Measurements from ENCODE around the gene PCDH8. TPM values are rescaled to one million over a fixed set of nuclear protein-coding genes. Genes with fewer than 3 reads are reported as not detected.

PCDH8 gene
- total and polyA plus RNA-seq, 10 of the 15 experiments (the other 5 are each of a cell fraction or from before 2014, with no cell fraction given) = 0.03 to 0.86 (median 0.45) TPM; not detected in 1

DNA sequence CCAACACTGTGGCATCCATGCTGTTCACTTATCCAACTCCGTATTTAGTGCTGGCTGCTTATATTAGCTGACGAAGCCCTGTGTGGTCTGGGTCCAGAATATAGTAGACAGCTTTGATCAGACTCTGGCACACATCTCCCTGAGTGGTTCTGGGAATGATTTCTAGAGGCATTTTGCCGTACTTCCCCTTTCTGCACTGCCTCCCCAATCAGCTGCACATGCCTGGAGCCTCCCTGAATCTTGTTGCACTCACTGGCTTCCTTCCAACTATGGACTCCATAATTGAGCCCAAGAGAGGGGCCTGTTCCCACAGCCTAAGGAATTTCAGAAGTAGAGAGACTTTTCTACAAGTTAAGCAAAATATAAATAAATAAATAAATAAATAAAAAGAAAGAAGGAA is 30.4 kb upstream of the PCDH8 start:
- H3K27ac ChIP-seq (ENCODE audit: control insufficient read depth, insufficient read depth) = no peak overlapping the region
- ChIA-PET CTCF (interaction anchor here (1.1 to 1.8 kb wide), 2 partner anchors 14 to 214 kb away, joined by 3 to 4 read pairs; no protein-coding TSS in a partner anchor), SMC1A (ENCODE audit: uncharacterized antibody, unreplicated experiment) (interaction anchor here (0.8 kb wide), 2 partner anchors 10 to 11 kb away, joined by 3 read pairs; no protein-coding TSS in a partner anchor), POLR2A (no interaction called here), RAD21 (ENCODE audit: unreplicated experiment) (interaction anchor here (1.4 kb wide), 1 partner anchor 89 kb away, joined by 4 read pairs; no protein-coding TSS in a partner anchor)
- intact Hi-C loops (cut with micrococcal nuclease; ENCODE audit: unreplicated experiment) (no loop called here), in situ Hi-C loops (cut with MboI) (no loop called here)
- TF ChIP-seq TCF3 (IDR thresholded peaks at IDR 0.05; ENCODE audit: borderline replicate concordance, insufficient read depth, low read depth, low read length) = no peak
- TF ChIP-seq ZBED1 (IDR thresholded peaks at IDR 0.05; ENCODE audit: borderline replicate concordance) = no peak
- no peak for TF ChIP-seq SUPT20H (IDR thresholded peaks at IDR 0.05; ENCODE audit: borderline replicate concordance, control insufficient read depth, low read depth, low read length)
- no peak for TF ChIP-seq ZNF207 (IDR thresholded peaks at IDR 0.05; ENCODE audit: borderline replicate concordance)
- no peak for TF ChIP-seq TARDBP (IDR thresholded peaks at IDR 0.05; ENCODE audit: borderline replicate concordance)
- TF ChIP-seq EED (IDR thresholded peaks at IDR 0.05; ENCODE audit: low read depth) = no peak
- no peak for TF ChIP-seq CEBPB (IDR thresholded peaks at IDR 0.05; ENCODE audit: borderline replicate concordance in 1 of 2, low read depth in 2 of 2, low read length in 2 of 2)
- TF ChIP-seq SMC3 (IDR thresholded peaks at IDR 0.05; ENCODE audit: borderline replicate concordance, low read length) = no peak
- TF ChIP-seq RAD51 (IDR thresholded peaks at IDR 0.05) = no peak
- TF ChIP-seq ZSCAN29 (IDR thresholded peaks at IDR 0.05) = no peak
- no peak for TF ChIP-seq MYC (IDR thresholded peaks at IDR 0.05; ENCODE audit: insufficient read depth, insufficient read length, insufficient replicate concordance, low read length, severe bottlenecking)
- no peak for TF ChIP-seq E2F4 (IDR thresholded peaks at IDR 0.05; ENCODE audit: low read depth, low read length)
- TF ChIP-seq, protein P1, sequence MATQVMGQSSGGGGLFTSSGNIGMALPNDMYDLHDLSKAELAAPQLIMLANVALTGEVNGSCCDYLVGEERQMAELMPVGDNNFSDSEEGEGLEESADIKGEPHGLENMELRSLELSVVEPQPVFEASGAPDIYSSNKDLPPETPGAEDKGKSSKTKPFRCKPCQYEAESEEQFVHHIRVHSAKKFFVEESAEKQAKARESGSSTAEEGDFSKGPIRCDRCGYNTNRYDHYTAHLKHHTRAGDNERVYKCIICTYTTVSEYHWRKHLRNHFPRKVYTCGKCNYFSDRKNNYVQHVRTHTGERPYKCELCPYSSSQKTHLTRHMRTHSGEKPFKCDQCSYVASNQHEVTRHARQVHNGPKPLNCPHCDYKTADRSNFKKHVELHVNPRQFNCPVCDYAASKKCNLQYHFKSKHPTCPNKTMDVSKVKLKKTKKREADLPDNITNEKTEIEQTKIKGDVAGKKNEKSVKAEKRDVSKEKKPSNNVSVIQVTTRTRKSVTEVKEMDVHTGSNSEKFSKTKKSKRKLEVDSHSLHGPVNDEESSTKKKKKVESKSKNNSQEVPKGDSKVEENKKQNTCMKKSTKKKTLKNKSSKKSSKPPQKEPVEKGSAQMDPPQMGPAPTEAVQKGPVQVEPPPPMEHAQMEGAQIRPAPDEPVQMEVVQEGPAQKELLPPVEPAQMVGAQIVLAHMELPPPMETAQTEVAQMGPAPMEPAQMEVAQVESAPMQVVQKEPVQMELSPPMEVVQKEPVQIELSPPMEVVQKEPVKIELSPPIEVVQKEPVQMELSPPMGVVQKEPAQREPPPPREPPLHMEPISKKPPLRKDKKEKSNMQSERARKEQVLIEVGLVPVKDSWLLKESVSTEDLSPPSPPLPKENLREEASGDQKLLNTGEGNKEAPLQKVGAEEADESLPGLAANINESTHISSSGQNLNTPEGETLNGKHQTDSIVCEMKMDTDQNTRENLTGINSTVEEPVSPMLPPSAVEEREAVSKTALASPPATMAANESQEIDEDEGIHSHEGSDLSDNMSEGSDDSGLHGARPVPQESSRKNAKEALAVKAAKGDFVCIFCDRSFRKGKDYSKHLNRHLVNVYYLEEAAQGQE (IDR thresholded peaks at IDR 0.05; ENCODE audit: low read depth, low read length) = no peak
- TF ChIP-seq, protein P2, sequence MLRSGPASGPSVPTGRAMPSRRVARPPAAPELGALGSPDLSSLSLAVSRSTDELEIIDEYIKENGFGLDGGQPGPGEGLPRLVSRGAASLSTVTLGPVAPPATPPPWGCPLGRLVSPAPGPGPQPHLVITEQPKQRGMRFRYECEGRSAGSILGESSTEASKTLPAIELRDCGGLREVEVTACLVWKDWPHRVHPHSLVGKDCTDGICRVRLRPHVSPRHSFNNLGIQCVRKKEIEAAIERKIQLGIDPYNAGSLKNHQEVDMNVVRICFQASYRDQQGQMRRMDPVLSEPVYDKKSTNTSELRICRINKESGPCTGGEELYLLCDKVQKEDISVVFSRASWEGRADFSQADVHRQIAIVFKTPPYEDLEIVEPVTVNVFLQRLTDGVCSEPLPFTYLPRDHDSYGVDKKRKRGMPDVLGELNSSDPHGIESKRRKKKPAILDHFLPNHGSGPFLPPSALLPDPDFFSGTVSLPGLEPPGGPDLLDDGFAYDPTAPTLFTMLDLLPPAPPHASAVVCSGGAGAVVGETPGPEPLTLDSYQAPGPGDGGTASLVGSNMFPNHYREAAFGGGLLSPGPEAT (IDR thresholded peaks at IDR 0.05; ENCODE audit: low read depth) = no peak
- no peak for TF ChIP-seq ZNF274 (IDR thresholded peaks at IDR 0.05; ENCODE audit: insufficient read depth, insufficient read length)
- TF ChIP-seq E4F1 (IDR thresholded peaks at IDR 0.05; ENCODE audit: borderline replicate concordance, partially characterized antibody) = no peak
- FAIRE-seq (no peak), ATAC-seq (no peak), DNase-seq (ENCODE audit: low read depth, low spot score) (no peak)
- no peak overlapping the region for H3K9ac ChIP-seq (ENCODE audit: control insufficient read depth, insufficient read depth, low read length)
- H3K4me1 ChIP-seq (ENCODE audit: control insufficient read depth, insufficient read depth, low read length) = no peaks in the 10 kb centered on the region
- no peaks in the 10 kb centered on the region for H3K36me3 ChIP-seq (ENCODE audit: control insufficient read depth in 2 of 2, insufficient read depth in 2 of 2, low read length in 1 of 2)
- 45% methylated on average over 3 of the region's 3 CpGs for WGBS (ENCODE audit: insufficient coverage, insufficient replicate concordance, low lambda C conversion rate, missing lambda C conversion rate)
- H3K4me2 ChIP-seq (ENCODE audit: control insufficient read depth, insufficient read depth) = no peak overlapping the region
- H4K20me1 ChIP-seq (ENCODE audit: control insufficient read depth, insufficient read depth) = no peaks in the 10 kb centered on the region
- H3K79me2 ChIP-seq (ENCODE audit: control insufficient read depth, insufficient read depth, low read length) = no peaks in the 10 kb centered on the region
- no TSS peak for BruUV-seq (replicated peaks)
- no peak overlapping the region for H2AFZ ChIP-seq (ENCODE audit: control insufficient read depth, low read depth, low read length)
- H3K27me3 ChIP-seq (replicated peaks in 1 of 2; ENCODE audit: control insufficient read depth in 2 of 2, insufficient read depth in 2 of 2, low read length in 1 of 2) = no peaks in the 10 kb centered on the region; a peak in 1 of 4 replicates
- no peak overlapping the region for H3K4me3 ChIP-seq
- peaks cover 2% of the 10 kb centered on the region; the same call in 1 of the 3 replicates for H3K9me3 ChIP-seq (replicated peaks; ENCODE audit: control insufficient read depth, insufficient read depth, low read length)

Measured in GM12878 (cell line).